NCI-H2227 (cell line): Measurements from ENCODE around the gene PON1.
A peak's percentile ranks its signal among the peaks of the same experiment; 100 is the strongest.

Experiments
- DNase-seq: peaks from one replicate; lab custom pipeline; 2025; ENCODE audit not compliant: unreplicated experiment; lab: John Stamatoyannopoulos, UW

PON1 gene

DNA sequence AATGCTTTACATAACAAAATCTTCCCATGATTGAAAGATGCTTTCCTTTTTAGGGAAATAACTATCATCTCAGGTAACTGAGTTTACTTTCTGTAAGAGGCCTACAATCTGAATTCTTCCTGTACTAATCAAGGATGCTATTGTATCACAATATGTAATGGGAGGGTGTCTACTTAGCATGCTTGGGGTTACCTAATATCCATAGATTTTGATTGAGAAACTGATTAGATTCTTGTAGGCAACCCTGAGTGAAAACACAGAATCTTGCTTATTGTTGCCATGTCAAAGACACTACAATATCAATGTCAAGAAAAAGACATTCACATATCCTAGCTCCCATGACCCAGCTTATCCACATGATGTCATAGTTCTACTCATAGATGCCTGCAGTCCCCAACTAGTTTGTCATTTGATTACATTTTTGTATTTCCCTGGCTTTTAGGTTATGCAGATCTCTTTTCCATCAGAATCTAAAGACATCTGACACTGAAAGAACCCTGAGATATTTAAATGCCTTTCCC is 62.4 kb downstream of the PON1 start:
- DNase-seq = no peak

GRCh38 chr7:95255691-95256090 is 68.6 kb downstream of the PON1 start:
- DNase-seq = no peak

DNA sequence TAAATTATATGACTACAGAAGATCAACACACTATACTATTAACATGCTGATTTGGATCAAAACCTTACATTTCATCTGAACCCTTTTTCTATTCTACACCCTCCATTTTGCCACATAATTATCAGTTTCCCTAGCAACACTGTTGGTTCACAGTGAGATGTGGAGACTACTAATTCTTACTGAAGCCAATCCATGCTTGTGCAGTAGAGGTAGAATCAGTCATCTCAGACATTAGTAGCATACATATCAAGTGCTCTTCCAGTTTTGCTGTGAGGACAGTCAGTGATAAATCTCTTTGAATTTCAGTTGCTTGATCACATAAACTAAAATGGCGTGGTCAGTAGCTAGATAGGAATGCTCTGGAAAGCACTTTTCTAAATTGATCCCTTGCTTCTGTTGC is 70.3 kb downstream of the PON1 start:
- DNase-seq = peak; percentile 28

DNA sequence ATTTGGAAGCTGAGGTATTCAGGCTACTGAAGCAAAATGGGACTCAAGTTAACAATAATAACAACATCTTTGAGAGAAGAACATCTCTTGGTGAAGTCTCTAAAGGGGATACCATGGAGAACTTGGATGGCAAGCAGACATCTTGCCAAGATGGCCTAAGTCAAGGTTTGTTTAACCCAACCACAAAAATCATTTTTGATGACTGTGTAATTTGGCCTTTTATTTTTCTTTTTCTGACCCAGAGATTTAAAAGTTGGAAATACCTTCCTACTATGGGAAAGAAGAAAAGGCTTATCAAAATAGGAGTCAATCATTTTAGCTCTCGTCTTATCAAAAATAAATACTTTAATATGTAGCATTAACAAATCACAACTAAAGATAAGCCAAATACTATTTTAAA is 72.4 kb downstream of the PON1 start:
- DNase-seq = no peak

- DNase-seq = peak; percentile 15
These were observed 73.8 kb downstream of the PON1 start for GRCh38 chr7:95250571-95250970.
